Lower lobe of right lung (tissue), 2 donors: ENCODE results near the gene HIPK2. TPM values are rescaled to one million over a fixed set of nuclear protein-coding genes. Genes with fewer than 3 reads are reported as not detected.
A peak's percentile ranks its signal among the peaks of the same experiment; 100 is the strongest.

ENCODE experiments used
- ATAC-seq, 2 donors: fragments of 200-7000 bp; cut with Tn5 transposase; one replicate each; pipeline ENCODE4 v1.9.1; 2020 to 2022; ENCODE audit warnings: mild to moderate bottlenecking in 2 of 2, moderate library complexity in 2 of 2
- DNase-seq: peaks from one replicate; pipeline ENCODE4 v3.0.0-alpha.2; 2020
- H3K27ac ChIP-seq: fragments of 200-600 bp; one replicate; pipeline ENCODE4 v1.8.0; 2022
- H3K27me3 ChIP-seq: fragments of 200-600 bp; one replicate; pipeline ENCODE4 v1.8.0; 2022; ENCODE audit warnings: low read depth
- H3K36me3 ChIP-seq: fragments of 200-600 bp; one replicate; pipeline ENCODE4 v1.8.0; 2022; ENCODE audit warnings: mild to moderate bottlenecking
- H3K4me1 ChIP-seq: fragments of 200-600 bp; one replicate; pipeline ENCODE4 v1.8.0; 2022
- H3K4me3 ChIP-seq: fragments of 200-600 bp; one replicate; pipeline ENCODE4 v1.8.0; 2022; ENCODE audit warnings: mild to moderate bottlenecking
- H3K9me3 ChIP-seq: fragments of 200-600 bp; one replicate; pipeline ENCODE4 v1.8.0; 2022
- intact Hi-C: fragments of 100-400 bp; cut with DNase I; formaldehyde crosslinking; loops from one replicate; pipeline ENCODE4 v1.11.0; 2022
- total RNA-seq: library from RNA; stranded (reverse); fragmentation: NEBNext Ultra II Directional; extraction: Animal tissue kit (Norgen Biotek cat#: 25700); gene quantifications from one replicate; pipeline ENCODE4 v1.2.1, GENCODE V29; 2021
- TF ChIP-seq, protein P1 (sequence below): fragments of 200-600 bp; IDR thresholded peaks from one replicate; pipeline ENCODE4 v1.8.0; 2022; ENCODE audit warnings: antibody characterized with exemption, mild to moderate bottlenecking
- donor health status: DM: no; HTN: yes; CAD: no; lungs with severe emphysema.

Gene HIPK2
- total RNA-seq, 1 donor from 2014 or later, result 81.0 TPM

GRCh38 chr7:139730746-139731612 is 46.8 kb downstream of the HIPK2 start:
- TF ChIP-seq, protein P1, sequence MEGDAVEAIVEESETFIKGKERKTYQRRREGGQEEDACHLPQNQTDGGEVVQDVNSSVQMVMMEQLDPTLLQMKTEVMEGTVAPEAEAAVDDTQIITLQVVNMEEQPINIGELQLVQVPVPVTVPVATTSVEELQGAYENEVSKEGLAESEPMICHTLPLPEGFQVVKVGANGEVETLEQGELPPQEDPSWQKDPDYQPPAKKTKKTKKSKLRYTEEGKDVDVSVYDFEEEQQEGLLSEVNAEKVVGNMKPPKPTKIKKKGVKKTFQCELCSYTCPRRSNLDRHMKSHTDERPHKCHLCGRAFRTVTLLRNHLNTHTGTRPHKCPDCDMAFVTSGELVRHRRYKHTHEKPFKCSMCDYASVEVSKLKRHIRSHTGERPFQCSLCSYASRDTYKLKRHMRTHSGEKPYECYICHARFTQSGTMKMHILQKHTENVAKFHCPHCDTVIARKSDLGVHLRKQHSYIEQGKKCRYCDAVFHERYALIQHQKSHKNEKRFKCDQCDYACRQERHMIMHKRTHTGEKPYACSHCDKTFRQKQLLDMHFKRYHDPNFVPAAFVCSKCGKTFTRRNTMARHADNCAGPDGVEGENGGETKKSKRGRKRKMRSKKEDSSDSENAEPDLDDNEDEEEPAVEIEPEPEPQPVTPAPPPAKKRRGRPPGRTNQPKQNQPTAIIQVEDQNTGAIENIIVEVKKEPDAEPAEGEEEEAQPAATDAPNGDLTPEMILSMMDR, result no peak
- Histone ChIP-seq H3K27ac (peak overlapping the region; percentile 81), H3K27me3 (no peaks in the 10 kb centered on the region), H3K36me3 (no peaks in the 10 kb centered on the region), H3K4me1 (peaks cover 70% of the 10 kb centered on the region), H3K9me3 (no peaks in the 10 kb centered on the region), H3K4me3 (peak overlapping the region; percentile 17)
- DNase-seq (peak; percentile 55), ATAC-seq (peak; percentile 71 to 74)
- intact Hi-C loops, result no loop called here

GRCh38 chr7:139728203-139728602 is 49.6 kb downstream of the HIPK2 start:
- no peaks in the 10 kb centered on the region for H3K36me3 ChIP-seq
- H3K9me3 ChIP-seq, result no peaks in the 10 kb centered on the region
- no peak overlapping the region for H3K27ac ChIP-seq
- DNase-seq (no peak), ATAC-seq (no peak)
- H3K27me3 ChIP-seq, result no peaks in the 10 kb centered on the region
- TF ChIP-seq, protein P1, result no peak
- H3K4me3 ChIP-seq, result no peak overlapping the region
- peaks cover 78% of the 10 kb centered on the region for H3K4me1 ChIP-seq
- intact Hi-C loops, result no loop called here

DNA sequence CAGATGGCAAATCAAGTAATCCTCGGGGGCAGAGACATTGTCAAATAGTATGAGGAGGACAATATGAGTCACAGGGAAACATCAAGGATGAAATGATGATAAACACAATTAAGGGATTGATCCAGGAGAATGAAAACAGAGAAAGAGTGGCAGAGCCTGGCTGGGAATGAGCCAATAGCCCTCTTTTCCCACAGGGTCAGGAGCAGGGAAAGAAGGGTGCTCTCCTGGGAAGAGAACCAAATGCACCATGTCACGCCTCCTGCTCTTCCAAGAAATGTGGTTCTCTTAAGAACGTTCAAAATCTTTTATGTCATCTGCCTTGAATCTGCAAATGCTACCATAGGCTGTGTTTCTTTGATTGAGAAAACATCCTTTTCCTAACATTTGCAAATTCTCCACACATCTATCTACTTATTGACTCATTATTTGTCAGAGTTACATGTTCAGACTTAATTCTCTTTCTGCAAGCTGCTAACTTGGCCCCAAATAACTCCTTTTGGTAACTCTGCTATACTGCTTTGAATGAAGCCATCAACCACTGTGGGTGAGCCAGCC is 50.6 kb downstream of the HIPK2 start:
- intact Hi-C loops, result no loop called here
- H3K27ac ChIP-seq, result peak overlapping the region; percentile 28
- no peak overlapping the region for H3K4me3 ChIP-seq
- H3K9me3 ChIP-seq, result no peaks in the 10 kb centered on the region
- ATAC-seq (no peak), DNase-seq (no peak)
- H3K4me1 ChIP-seq, result peaks cover 78% of the 10 kb centered on the region
- H3K36me3 ChIP-seq, result no peaks in the 10 kb centered on the region
- TF ChIP-seq, protein P1, result no peak
- no peaks in the 10 kb centered on the region for H3K27me3 ChIP-seq

- ATAC-seq, result peak; percentile 25 to 33
- peak overlapping the region; percentile 28 for H3K27ac ChIP-seq
- intact Hi-C loops, result no loop called here
Measured at GRCh38 chr7:139726485-139726869, 51.3 kb downstream of the HIPK2 start.

GRCh38 chr7:139725858-139726484 is 51.8 kb downstream of the HIPK2 start:
- Histone ChIP-seq H3K27ac (peak overlapping the region; percentile 12), H3K4me3 (no peak overlapping the region), H3K9me3 (no peaks in the 10 kb centered on the region), H3K36me3 (no peaks in the 10 kb centered on the region), H3K27me3 (no peaks in the 10 kb centered on the region), H3K4me1 (peaks cover 78% of the 10 kb centered on the region)
- TF ChIP-seq, protein P1, result no peak
- intact Hi-C loops, result no loop called here
- ATAC-seq (peak; percentile 25 to 36), DNase-seq (no peak)

More at GRCh38 chr7:139726485-139726869, 51.3 kb downstream of the HIPK2 start:
- Histone ChIP-seq H3K27me3 (no peaks in the 10 kb centered on the region), H3K4me1 (peaks cover 78% of the 10 kb centered on the region), H3K36me3 (no peaks in the 10 kb centered on the region), H3K4me3 (no peak overlapping the region), H3K9me3 (no peaks in the 10 kb centered on the region)
- no peak for DNase-seq
- TF ChIP-seq, protein P1, result no peak
